ENCODE measurements around the gene ABCD2. TPM values are rescaled to one million over a fixed set of nuclear protein-coding genes. Genes with fewer than 3 reads are reported as not detected.
A peak's percentile ranks its signal among the peaks of the same experiment; 100 is the strongest.

ABCD2 gene
- total and polyA plus RNA-seq, 9 of the 15 experiments (the other 6 are each of a cell fraction or from before 2014, with no cell fraction given) = 0.01 to 0.08 (median 0.04) TPM; not detected in 3

DNA sequence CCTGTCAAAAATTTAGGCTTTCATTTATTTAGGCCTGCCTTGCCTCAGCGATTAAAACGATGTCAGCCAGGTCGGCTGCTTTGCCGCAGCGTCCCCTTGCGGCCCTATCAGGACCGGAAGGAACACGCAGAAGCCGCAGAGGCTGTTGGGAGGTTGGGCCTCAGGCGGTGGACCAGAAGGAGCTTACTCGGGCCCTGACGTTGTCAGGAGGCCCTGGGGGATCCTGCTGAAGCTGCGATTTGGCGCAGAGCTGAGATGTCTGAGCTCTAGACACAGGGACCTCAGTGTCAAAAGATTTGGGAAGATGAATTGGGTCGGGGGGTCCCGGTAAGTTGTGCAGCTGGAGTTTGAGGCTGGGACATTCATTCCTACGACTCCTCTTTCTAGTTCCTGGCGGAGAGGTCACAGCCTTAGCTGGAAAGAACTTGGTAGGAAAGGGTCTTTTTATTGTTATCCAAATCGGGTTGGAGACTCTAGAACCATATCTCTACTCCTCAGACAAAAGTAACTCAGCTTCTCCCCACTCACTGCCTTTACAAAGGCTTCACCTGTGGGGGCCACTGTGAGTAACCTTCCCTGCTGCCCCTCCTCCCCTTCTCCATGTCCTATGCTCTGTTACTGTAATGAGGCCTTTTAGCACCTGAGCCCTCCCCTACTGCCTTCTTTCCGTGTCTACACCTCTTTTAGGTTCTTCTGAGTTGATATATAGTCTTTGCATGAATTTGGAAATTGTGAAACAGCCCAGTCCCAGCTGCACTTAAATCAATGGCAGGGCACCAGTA is 6.6 kb upstream of the ABCD2 start (continued):
- TF ChIP-seq, protein P1, sequence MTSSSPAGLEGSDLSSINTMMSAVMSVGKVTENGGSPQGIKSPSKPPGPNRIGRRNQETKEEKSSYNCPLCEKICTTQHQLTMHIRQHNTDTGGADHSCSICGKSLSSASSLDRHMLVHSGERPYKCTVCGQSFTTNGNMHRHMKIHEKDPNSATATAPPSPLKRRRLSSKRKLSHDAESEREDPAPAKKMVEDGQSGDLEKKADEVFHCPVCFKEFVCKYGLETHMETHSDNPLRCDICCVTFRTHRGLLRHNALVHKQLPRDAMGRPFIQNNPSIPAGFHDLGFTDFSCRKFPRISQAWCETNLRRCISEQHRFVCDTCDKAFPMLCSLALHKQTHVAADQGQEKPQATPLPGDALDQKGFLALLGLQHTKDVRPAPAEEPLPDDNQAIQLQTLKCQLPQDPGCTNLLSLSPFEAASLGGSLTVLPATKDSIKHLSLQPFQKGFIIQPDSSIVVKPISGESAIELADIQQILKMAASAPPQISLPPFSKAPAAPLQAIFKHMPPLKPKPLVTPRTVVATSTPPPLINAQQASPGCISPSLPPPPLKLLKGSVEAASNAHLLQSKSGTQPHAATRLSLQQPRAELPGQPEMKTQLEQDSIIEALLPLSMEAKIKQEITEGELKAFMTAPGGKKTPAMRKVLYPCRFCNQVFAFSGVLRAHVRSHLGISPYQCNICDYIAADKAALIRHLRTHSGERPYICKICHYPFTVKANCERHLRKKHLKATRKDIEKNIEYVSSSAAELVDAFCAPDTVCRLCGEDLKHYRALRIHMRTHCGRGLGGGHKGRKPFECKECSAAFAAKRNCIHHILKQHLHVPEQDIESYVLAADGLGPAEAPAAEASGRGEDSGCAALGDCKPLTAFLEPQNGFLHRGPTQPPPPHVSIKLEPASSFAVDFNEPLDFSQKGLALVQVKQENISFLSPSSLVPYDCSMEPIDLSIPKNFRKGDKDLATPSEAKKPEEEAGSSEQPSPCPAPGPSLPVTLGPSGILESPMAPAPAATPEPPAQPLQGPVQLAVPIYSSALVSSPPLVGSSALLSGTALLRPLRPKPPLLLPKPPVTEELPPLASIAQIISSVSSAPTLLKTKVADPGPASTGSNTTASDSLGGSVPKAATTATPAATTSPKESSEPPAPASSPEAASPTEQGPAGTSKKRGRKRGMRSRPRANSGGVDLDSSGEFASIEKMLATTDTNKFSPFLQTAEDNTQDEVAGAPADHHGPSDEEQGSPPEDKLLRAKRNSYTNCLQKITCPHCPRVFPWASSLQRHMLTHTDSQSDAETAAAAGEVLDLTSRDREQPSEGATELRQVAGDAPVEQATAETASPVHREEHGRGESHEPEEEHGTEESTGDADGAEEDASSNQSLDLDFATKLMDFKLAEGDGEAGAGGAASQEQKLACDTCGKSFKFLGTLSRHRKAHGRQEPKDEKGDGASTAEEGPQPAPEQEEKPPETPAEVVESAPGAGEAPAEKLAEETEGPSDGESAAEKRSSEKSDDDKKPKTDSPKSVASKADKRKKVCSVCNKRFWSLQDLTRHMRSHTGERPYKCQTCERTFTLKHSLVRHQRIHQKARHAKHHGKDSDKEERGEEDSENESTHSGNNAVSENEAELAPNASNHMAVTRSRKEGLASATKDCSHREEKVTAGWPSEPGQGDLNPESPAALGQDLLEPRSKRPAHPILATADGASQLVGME (CRISPR knock-in tag; IDR thresholded peaks at IDR 0.05) = no peak
- no peak for TF ChIP-seq ZFP1 (CRISPR knock-in tag; IDR thresholded peaks at IDR 0.05)
- no peak for TF ChIP-seq KAT7 (CRISPR knock-in tag; IDR thresholded peaks at IDR 0.05; ENCODE audit: borderline replicate concordance)
- no peak for TF ChIP-seq ZNF311 (CRISPR knock-in tag; IDR thresholded peaks at IDR 0.05)
- TF ChIP-seq POLR2AphosphoS5 (IDR thresholded peaks at IDR 0.05; ENCODE audit: control insufficient read depth, insufficient read depth, low read depth, low read length) = peak; percentile 63; the same call in 1 of the 2 replicates
- TF ChIP-seq ZNF644 (tag; IDR thresholded peaks at IDR 0.05; ENCODE audit: low read depth) = no peak
- TF ChIP-seq ARID2 (IDR thresholded peaks at IDR 0.05) = 0 out of 2 replicates have a peak, but pooled peaks have one; percentile 32
- TF ChIP-seq HMG20A (CRISPR knock-in tag; conservative IDR thresholded peaks at IDR 0.05) = no peak
- no peak for TF ChIP-seq VEZF1 (CRISPR knock-in tag; IDR thresholded peaks at IDR 0.05)
